Adrenal gland (tissue), 5 donors: ENCODE results near the gene MAST4.

Experiments used
- CTCF ChIP-seq, 6 experiments: fragments of 450-650 bp in 4 of 6; fragments of 200-600 bp in 2 of 6; sonication (generic) in 1 of 6; IDR thresholded peaks; 1 replicate in 5 of 6; 2 replicates in 1 of 6; pipeline versions ENCODE4 v1.5.1 to v1.8.0; 2016 to 2021; ENCODE audit warnings: antibody characterized with exemption in 6 of 6, mild to moderate bottlenecking in 2 of 6, moderate library complexity in 1 of 6
- POLR2A ChIP-seq, 2 donors: fragments of 450-650 bp; IDR thresholded peaks; one replicate each; pipeline ENCODE4 v1.6.1; 2017; ENCODE audit warnings: antibody characterized with exemption in 2 of 2, mild to moderate bottlenecking in 2 of 2, moderate library complexity in 1 of 2
- donor health status: DM: no; HTN: no; CAD: no.

DNA sequence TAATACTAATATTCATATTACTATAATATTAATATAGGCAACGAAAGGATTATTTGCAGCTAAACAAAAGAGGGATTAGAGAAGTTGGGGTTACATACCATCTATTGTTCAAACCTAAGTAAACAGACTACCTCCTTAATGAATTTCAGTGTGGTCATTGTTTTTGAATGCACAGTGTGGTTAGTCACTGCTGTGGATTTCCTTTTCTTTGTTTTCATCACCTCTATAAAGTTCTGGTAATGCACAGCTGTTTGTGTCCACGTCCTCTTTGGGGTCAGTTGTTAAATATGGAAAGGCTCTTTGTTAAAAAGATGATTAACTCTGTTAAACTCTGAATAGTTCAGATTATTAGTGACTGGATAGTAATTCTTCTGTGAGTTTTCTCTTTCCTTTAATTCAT lies 233.6 kb downstream of the MAST4 start:
- no peak for TF ChIP-seq CTCF (IDR thresholded peaks at IDR 0.05)
- TF ChIP-seq POLR2A (IDR thresholded peaks at IDR 0.05): no peak
